BLaER1 (cell line): Measurements from ENCODE around the gene CCL18.
"Not testable (repeated sequence)": the region's sequence is repeated elsewhere in the genome, so short reads cannot be mapped to it uniquely, and the experiment has no call there.

Experiments
- H3K27ac ChIP-seq: shearing (Covaris generic); formaldehyde crosslinking; 2 replicates; pipeline ENCODE4 v1.8.1; 2022
- H3K27me3 ChIP-seq: shearing (Covaris generic); formaldehyde crosslinking; 2 replicates; pipeline ENCODE4 v1.8.1; 2022
- H3K36me3 ChIP-seq: shearing (Covaris generic); formaldehyde crosslinking; 2 replicates; pipeline ENCODE4 v1.8.1; 2022
- H3K4me1 ChIP-seq: shearing (Covaris generic); formaldehyde crosslinking; 2 replicates; pipeline ENCODE4 v1.8.1; 2022
- H3K4me2 ChIP-seq: shearing (Covaris generic); formaldehyde crosslinking; 2 replicates; pipeline ENCODE4 v1.8.1; 2022
- H3K4me3 ChIP-seq: shearing (Covaris generic); formaldehyde crosslinking; 2 replicates; pipeline ENCODE4 v1.8.1; 2022
- H3K9ac ChIP-seq: shearing (Covaris generic); formaldehyde crosslinking; 2 replicates; pipeline ENCODE4 v1.8.1; 2022
- H3K9me3 ChIP-seq: shearing (Covaris generic); formaldehyde crosslinking; 2 replicates; pipeline ENCODE4 v1.8.1; 2022
- H4K20me1 ChIP-seq: shearing (Covaris generic); formaldehyde crosslinking; 2 replicates; pipeline ENCODE4 v1.8.1; 2022
- Cebpa-rat ChIP-seq: shearing (Covaris generic); IDR thresholded peaks from 2 replicates; pipeline ENCODE4 v1.8.1; 2022

CCL18 gene

DNA sequence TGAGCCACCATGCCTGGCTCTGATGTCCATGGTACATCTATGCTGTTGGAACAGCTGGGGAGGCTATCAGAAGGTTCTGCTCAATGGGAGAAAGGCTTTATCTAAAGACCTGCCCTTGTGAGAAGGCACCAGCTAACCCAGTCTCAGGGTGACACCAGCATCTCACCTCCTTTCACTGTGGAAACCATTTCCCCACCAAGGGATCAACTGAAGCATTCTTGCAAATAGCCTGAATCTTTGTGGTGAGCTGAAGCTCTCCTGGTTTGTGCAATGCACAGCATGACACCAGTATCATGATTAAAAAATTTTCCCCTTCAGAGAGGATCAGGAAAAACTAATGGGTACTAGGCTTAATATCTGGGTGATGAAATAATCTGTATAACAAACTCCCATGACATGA is 5.1 kb downstream of the CCL18 start:
- H3K36me3 ChIP-seq = no peaks in the 10 kb centered on the region
- H3K27ac ChIP-seq = no peak overlapping the region
- no peak overlapping the region for H3K4me2 ChIP-seq
- no peaks in the 10 kb centered on the region for H3K27me3 ChIP-seq
- H3K4me3 ChIP-seq = no peak overlapping the region
- no peak for TF ChIP-seq Cebpa-rat
- H3K9ac ChIP-seq = no peak overlapping the region
- no peaks in the 10 kb centered on the region for H4K20me1 ChIP-seq
- H3K9me3 ChIP-seq = 0 out of 2 replicates have a peak, but pooled peaks cover 1% of the 10 kb centered on the region
- 0 out of 2 replicates have a peak, but pooled peaks cover 5% of the 10 kb centered on the region for H3K4me1 ChIP-seq

DNA sequence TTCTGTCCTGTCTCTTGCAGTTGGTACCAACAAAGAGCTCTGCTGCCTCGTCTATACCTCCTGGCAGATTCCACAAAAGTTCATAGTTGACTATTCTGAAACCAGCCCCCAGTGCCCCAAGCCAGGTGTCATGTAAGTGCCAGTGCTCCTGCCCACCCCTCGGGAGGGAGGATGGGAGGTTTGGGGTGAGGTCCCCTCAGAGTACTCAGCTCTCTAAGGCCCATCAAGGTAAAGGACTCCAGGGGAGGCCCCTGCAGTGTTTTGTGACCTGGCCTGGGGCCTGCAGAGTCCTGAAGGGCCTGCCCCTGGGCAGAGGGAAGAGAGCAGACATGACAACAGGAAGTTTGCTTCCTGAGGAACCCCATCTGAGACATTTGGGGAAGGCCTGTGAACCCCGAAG is 6.4 kb downstream of the CCL18 start:
- Histone ChIP-seq H4K20me1 (no peaks in the 10 kb centered on the region), H3K4me2 (no peak overlapping the region), H3K27me3 (no peaks in the 10 kb centered on the region), H3K9me3 (no peaks in the 10 kb centered on the region), H3K4me1 (0 out of 2 replicates have a peak, but pooled peaks cover 5% of the 10 kb centered on the region), H3K36me3 (no peaks in the 10 kb centered on the region), H3K9ac (no peak overlapping the region), H3K27ac (no peak overlapping the region), H3K4me3 (no peak overlapping the region)
- no peak for TF ChIP-seq Cebpa-rat

DNA sequence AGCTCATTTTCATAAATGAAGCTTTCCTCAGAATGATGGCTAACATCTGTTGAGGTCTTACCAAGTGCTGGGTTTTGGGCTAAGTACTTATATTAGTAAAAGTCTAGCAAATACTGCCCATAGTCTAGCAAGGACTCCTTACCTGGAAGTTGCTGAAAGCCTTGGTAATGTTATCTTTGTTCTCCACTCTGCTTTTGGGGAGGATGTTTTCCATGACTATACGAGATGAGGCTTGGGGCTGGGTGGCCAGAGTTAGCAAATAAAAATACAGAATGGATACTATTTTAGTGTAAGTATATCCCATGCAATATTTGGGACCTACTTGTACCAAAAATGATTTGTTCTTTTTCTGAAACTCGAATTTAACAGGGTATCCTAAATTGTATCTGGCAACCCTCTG is 7.7 kb downstream of the CCL18 start:
- Histone ChIP-seq H3K4me1 (0 out of 2 replicates have a peak, but pooled peaks cover 5% of the 10 kb centered on the region), H3K9me3 (no peaks in the 10 kb centered on the region), H4K20me1 (no peaks in the 10 kb centered on the region), H3K4me2 (no peak overlapping the region), H3K27ac (no peak overlapping the region), H3K27me3 (no peaks in the 10 kb centered on the region), H3K9ac (no peak overlapping the region), H3K36me3 (no peaks in the 10 kb centered on the region), H3K4me3 (no peak overlapping the region)
- no peak for TF ChIP-seq Cebpa-rat

DNA sequence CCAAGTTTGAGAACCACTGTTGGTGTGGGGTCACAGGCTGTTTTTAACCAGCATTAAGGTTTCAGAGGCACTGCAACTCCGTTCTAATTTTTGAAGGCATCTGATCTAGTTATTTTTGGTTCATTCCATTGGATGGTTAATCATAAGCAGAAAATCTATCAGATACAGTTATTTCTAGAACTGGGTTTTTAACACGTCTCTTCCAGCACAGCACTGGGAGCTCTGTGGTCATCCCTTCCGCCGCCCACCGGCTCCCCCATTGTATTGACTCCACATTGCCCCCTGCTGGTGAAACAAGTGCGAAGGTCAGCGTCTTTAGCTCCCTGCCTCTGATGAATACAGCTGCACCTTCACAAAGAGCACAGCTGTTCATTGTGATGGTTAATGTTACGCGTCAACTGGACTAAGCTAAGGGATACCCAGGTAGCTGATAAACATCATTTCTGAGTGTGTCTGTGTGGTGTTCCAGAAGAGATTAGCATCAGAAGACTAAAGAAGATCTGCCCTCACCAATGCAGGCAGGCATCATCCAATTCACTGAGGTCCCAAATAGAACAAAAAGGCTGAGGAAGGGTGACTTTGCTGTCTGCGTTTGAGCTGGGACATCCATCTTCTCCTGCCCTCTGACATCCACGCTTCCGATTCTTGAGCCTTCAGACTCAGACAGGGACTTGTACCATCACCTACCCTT is 8.5 kb downstream of the CCL18 start:
- Histone ChIP-seq H3K4me3 (no peak overlapping the region), H3K36me3 (no peaks in the 10 kb centered on the region), H3K9ac (no peak overlapping the region), H3K27ac (no peak overlapping the region), H3K9me3 (peaks cover 6% of the 10 kb centered on the region; the same call in 1 of the 2 replicates), H4K20me1 (no peaks in the 10 kb centered on the region), H3K4me1 (0 out of 2 replicates have a peak, but pooled peaks cover 5% of the 10 kb centered on the region), H3K4me2 (peak overlapping the region; percentile 8; the same call in 1 of the 2 replicates), H3K27me3 (no peaks in the 10 kb centered on the region)
- no peak for TF ChIP-seq Cebpa-rat

DNA sequence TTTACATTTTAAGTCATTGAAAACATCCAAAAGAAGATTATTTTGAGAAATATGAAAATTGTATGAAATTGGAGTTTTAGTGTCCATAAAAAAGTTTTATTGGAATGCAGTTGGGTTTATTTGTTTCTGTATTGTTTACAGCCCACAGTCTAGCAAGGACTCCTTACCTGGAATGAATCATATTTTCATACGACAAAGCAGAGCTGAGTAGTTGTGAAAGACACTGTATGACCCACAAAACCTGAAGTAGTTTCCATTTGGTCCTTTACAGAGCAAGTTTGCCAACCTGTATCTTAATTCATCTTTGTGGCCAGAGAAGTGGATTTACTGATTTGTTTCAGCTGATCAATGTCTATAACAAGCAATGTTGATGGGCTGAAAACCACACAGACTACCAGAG is 10.3 kb downstream of the CCL18 start:
- peaks cover 6% of the 10 kb centered on the region; the same call in 1 of the 2 replicates for H3K9me3 ChIP-seq
- no peaks in the 10 kb centered on the region for H3K36me3 ChIP-seq
- H3K27me3 ChIP-seq = no peaks in the 10 kb centered on the region
- no peak overlapping the region for H3K9ac ChIP-seq
- H3K4me2 ChIP-seq = no peak overlapping the region
- H4K20me1 ChIP-seq = no peaks in the 10 kb centered on the region
- no peak overlapping the region for H3K27ac ChIP-seq
- 0 out of 2 replicates have a peak, but pooled peaks cover 5% of the 10 kb centered on the region for H3K4me1 ChIP-seq
- no peak for TF ChIP-seq Cebpa-rat
- no peak overlapping the region for H3K4me3 ChIP-seq

DNA sequence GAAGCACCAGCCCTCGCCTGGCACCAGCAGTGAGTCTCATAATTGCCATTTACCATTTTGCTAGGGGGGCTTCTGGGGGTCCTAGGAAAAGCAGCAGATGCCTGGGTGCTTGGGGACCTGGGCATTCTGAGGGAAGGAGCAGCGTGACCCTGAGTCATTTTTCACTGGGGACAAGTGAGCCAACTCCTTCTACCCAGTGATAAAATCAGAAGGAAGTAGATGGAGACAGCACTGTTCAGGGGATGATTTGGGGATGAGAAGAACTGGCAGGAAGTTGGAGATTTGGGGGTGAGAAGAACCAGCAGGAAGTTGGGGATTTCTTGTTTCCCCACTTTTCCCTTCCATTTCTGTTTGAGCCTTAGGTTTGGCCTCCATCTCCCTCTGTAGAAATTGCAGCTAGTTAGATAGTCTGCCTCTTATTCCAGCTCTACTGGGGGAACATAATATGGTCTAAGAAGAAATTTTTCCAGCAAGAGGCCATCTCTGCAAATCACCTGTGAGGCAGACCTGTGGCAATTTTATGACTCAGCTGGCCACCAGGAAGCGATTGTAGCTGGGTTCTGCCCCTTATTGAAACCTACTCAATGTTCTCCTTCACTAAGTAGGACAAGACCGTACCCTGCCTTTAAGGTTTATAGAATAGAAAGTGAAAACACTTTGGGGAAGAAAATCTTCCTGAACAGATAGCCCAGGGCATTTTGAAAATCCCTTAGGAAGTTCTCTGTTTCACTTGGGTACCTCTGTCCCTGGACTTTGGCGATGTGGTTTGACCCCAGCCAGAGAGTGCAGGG is 17.8 kb downstream of the CCL18 start:
- not testable (repeated sequence) for H3K9me3 ChIP-seq, H3K27me3 ChIP-seq, H3K36me3 ChIP-seq, H4K20me1 ChIP-seq
- peak overlapping the region; percentile 81 for H3K27ac ChIP-seq
- H3K4me1 ChIP-seq = peaks cover 36% of the 10 kb centered on the region
- peak overlapping the region; percentile 63; the same call in 1 of the 2 replicates for H3K9ac ChIP-seq
- peak overlapping the region; percentile 89 for H3K4me2 ChIP-seq
- H3K4me3 ChIP-seq = peak overlapping the region; percentile 41; the same call in 1 of the 2 replicates

DNA sequence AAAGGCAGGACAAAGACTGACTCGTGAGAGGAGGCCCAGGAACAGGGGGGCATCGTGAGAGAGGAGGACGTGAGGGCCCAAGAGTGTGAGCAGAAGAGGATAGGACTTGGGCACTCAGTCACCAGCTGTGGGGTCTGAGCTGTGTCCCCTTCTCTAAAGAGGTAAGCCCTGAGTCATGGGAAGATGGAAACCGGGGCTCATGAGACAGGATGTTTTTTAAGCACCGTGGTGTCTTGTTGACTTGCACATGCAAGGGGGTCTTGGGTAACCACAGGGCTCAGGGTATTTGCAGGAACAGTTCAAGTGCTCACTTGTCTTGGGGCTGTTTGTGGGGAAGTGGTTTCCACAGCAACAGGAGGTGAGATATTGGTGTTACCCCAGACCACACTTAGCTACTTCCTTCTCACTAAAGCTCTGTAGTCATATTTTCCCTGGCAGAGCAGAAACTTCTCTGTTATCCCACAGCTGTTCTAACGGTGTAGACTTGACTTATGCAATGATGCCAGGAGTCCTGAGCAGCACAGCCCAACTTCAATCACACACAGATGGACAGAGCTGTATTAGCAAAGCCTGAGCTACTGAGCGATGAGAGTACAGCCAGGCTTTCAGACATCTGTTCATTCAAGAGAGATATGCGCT is 18.5 kb downstream of the CCL18 start:
- H3K9ac ChIP-seq = peak overlapping the region; percentile 63; the same call in 1 of the 2 replicates
- H3K9me3 ChIP-seq, H3K36me3 ChIP-seq, H4K20me1 ChIP-seq, H3K27me3 ChIP-seq: not testable (repeated sequence)
- H3K4me3 ChIP-seq = peak overlapping the region; percentile 41; the same call in 1 of the 2 replicates
- H3K4me1 ChIP-seq = peaks cover 36% of the 10 kb centered on the region
- peak overlapping the region; percentile 81 for H3K27ac ChIP-seq
- H3K4me2 ChIP-seq = peak overlapping the region; percentile 89

DNA sequence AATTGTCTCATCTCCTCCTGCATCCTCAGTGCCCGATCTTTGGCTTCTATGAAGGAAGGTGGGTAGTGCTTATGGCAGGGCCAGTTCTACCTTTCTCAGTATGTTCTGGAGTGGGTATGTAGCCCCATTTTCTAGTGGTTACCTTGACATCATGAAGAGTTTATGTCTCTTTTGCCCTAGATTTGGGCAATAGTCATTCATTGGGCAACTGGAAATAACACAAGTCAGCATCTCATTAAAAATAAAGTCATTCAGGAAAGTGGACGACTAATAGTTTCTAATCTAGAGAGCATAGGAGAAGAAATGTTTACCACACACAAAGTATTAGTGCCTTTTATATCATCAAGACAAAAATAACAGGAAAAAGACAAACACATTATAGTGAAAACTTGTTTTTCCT is 19.6 kb downstream of the CCL18 start:
- not testable (repeated sequence) for H3K4me3 ChIP-seq, H3K27me3 ChIP-seq, H4K20me1 ChIP-seq, H3K9me3 ChIP-seq, H3K36me3 ChIP-seq, H3K9ac ChIP-seq, H3K4me2 ChIP-seq, H3K27ac ChIP-seq
- H3K4me1 ChIP-seq = peaks cover 45% of the 10 kb centered on the region

DNA sequence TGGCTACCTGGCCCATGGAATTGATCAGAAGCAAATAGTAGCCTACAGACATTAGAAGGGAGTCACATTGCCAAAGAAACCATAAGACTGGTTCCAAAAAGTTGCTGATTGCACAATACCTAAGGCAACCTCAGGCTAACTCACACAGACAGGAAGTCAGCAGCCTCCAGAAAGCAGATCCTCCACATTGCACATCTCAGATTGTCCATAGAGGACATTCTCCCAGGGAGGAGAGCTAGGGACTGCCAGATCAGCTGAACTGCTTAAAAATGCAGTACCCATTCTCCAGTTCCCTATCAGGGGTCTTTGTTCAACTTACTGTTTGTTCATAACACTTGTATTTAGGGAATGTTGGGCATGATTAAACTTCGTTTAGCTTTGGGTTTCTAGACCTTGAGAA is 21.7 kb downstream of the CCL18 start:
- peak; percentile 97 for TF ChIP-seq Cebpa-rat
- Histone ChIP-seq H3K4me2 (peak overlapping the region; percentile 7; the same call in 1 of the 2 replicates), H4K20me1 (no peaks in the 10 kb centered on the region), H3K27me3 (no peaks in the 10 kb centered on the region), H3K9ac (no peak overlapping the region), H3K27ac (no peak overlapping the region), H3K36me3 (no peaks in the 10 kb centered on the region), H3K4me3 (no peak overlapping the region), H3K9me3 (no peaks in the 10 kb centered on the region), H3K4me1 (peaks cover 65% of the 10 kb centered on the region)

DNA sequence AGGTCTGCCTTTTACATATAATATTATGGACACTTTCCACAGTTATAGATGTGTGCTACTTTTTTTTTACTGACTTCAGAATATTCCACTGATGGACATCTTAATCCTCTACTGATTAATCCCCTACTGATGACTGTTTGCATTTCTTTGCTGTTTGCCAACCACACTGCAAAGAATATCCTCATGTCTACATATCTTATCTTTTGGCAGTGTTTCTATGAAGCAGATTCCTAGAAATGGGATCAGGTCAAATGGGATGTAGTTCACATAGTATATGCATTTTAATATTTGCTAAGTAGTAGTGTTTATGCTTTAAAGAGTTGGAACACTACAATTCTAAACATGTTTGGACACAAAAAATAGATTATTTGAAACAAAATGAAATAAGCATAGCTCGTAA is 22.7 kb downstream of the CCL18 start:
- no peak overlapping the region for H3K4me2 ChIP-seq

DNA sequence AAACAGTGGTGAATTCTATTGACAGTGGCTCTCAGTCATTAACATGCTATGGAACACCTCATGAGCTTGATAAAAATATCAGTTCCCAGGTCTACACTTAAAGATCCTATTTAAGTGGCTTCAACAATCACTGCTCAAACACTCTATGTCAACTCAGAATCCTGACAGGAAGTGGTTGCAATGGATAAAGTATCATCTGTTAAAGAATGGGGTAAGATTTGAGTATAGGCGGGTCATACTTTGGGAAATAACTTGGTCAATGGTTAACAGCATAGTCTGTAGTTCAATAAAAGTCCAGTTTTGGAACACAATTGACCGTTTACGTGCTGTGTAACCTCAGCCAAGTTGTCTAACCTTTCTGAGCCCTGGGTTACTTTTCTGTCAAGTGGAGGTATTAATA is 23.4 kb downstream of the CCL18 start:
- peaks cover 66% of the 10 kb centered on the region for H3K4me1 ChIP-seq
- H3K27ac ChIP-seq, H3K9me3 ChIP-seq, H3K9ac ChIP-seq, H3K36me3 ChIP-seq, H3K27me3 ChIP-seq, H4K20me1 ChIP-seq, H3K4me2 ChIP-seq, H3K4me3 ChIP-seq: not testable (repeated sequence)

More for the DNA sequence above, 22.7 kb downstream of the CCL18 start:
- Histone ChIP-seq H3K4me1 (peaks cover 66% of the 10 kb centered on the region), H3K27me3 (no peaks in the 10 kb centered on the region), H4K20me1 (no peaks in the 10 kb centered on the region), H3K27ac (no peak overlapping the region), H3K9ac (no peak overlapping the region), H3K4me3 (no peak overlapping the region), H3K36me3 (no peaks in the 10 kb centered on the region), H3K9me3 (no peaks in the 10 kb centered on the region)
- TF ChIP-seq Cebpa-rat = no peak

DNA sequence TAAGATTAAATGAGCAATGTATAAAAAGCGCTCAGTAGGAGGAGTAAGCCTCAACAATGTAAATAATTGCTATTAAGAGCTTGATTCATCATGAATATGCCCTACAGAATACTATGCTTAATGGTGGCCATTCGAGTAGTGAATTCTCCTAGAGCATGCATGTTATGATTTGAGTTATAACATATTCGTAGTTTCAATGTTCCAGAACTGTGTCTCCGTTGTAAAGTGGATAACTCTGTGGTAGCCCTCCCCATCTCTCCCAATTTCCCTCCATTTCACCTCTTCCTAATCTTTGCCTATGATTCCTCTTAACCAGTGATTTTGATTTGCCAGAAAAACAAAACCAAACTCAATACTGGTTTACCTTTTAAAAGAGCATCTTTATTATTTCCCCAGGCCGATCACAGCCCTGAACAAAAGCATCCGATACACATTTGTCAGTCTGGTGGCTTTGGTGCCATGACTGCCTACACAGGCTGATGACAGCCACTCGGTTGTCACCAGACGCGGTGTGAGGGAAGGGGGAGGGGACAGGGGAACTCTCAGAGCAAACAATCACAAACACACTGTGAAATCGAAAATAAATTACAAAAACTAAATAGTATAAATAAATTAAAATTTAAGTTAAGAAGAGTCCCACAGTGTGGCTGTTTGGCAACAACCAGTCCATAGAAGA is 24.0 kb downstream of the CCL18 start:
- H3K27me3 ChIP-seq, H3K27ac ChIP-seq, H4K20me1 ChIP-seq, H3K36me3 ChIP-seq, H3K4me3 ChIP-seq, H3K9ac ChIP-seq, H3K9me3 ChIP-seq: not testable (repeated sequence)
- H3K4me2 ChIP-seq = peak overlapping the region; percentile 82
- peaks cover 65% of the 10 kb centered on the region for H3K4me1 ChIP-seq
